ENCODE measurements around the gene FURIN. TPM values are rescaled to one million over a fixed set of nuclear protein-coding genes. Genes with fewer than 3 reads are reported as not detected.

The FURIN gene
- total RNA-seq, 1 donor from 2014 or later = 26.5 TPM

DNA sequence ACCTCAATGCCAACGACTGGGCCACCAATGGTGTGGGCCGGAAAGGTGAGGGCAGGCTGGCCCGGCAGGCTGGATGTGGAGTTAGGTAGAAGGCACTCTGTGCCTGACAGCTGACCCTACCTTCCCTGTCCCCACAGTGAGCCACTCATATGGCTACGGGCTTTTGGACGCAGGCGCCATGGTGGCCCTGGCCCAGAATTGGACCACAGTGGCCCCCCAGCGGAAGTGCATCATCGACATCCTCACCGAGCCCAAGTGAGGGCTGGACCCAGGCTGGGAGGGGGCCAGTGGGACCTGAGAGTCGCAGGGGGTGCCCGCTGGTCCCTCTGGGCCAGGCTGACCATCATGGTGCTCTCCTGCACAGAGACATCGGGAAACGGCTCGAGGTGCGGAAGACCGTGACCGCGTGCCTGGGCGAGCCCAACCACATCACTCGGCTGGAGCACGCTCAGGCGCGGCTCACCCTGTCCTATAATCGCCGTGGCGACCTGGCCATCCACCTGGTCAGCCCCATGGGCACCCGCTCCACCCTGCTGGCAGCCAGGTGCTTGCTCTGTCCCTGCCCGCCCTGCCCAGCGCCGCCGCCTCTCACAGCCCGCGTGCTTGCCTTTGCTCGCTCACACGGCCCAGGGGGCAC, 11.5 kb downstream of the FURIN start:
- H3K9me3 Mint-ChIP-seq (ENCODE audit: unreplicated experiment) = peaks cover 5% of the 10 kb centered on the region
- no peak overlapping the region for H3K27ac Mint-ChIP-seq (ENCODE audit: unreplicated experiment)
- TF ChIP-seq, protein P1, sequence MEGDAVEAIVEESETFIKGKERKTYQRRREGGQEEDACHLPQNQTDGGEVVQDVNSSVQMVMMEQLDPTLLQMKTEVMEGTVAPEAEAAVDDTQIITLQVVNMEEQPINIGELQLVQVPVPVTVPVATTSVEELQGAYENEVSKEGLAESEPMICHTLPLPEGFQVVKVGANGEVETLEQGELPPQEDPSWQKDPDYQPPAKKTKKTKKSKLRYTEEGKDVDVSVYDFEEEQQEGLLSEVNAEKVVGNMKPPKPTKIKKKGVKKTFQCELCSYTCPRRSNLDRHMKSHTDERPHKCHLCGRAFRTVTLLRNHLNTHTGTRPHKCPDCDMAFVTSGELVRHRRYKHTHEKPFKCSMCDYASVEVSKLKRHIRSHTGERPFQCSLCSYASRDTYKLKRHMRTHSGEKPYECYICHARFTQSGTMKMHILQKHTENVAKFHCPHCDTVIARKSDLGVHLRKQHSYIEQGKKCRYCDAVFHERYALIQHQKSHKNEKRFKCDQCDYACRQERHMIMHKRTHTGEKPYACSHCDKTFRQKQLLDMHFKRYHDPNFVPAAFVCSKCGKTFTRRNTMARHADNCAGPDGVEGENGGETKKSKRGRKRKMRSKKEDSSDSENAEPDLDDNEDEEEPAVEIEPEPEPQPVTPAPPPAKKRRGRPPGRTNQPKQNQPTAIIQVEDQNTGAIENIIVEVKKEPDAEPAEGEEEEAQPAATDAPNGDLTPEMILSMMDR (IDR thresholded peaks at IDR 0.05; ENCODE audit: partially characterized antibody, unreplicated experiment) = no peak
- H3K4me3 Mint-ChIP-seq (ENCODE audit: unreplicated experiment) = no peak overlapping the region
- peaks cover under 1% of the 10 kb centered on the region for H3K4me1 Mint-ChIP-seq (ENCODE audit: low read depth, unreplicated experiment)
- H3K36me3 Mint-ChIP-seq (ENCODE audit: unreplicated experiment) = no peaks in the 10 kb centered on the region
- DNase-seq = no peak
- peaks cover 7% of the 10 kb centered on the region for H3K27me3 Mint-ChIP-seq (ENCODE audit: unreplicated experiment)

DNA sequence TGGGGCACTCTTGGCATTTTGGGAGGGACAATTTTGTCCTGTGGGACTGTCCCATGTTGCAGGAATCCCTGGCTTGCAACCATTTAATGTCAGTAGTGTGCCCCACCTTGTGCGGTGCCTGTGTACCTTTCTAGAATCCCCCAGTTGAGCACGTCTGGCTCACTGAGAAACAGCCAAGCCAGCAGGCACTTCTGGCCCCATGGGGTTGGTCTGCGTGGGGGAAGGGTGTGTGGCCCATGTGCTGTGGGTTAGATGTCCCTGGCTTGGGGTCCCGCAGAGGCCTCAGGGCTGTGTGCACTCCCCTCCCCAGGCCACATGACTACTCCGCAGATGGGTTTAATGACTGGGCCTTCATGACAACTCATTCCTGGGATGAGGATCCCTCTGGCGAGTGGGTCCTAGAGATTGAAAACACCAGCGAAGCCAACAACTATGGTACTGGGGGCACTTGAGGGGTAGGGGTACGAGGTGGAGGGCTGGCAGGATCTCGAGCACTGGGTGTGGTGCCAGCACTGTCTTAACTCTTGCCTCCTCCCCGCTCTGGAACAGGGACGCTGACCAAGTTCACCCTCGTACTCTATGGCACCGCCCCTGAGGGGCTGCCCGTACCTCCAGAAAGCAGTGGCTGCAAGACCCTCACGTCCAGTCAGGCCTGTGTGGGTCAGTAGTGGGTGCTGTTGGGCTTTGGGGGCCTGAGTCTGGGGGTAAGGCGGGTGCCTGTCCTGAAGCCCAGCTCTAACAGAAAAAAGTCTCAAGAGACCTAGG, 12.2 kb downstream of the FURIN start:
- Mint-ChIP-seq H3K9me3 (ENCODE audit: unreplicated experiment) (peaks cover 5% of the 10 kb centered on the region), H3K36me3 (ENCODE audit: unreplicated experiment) (no peaks in the 10 kb centered on the region), H3K4me1 (ENCODE audit: low read depth, unreplicated experiment) (peaks cover 3% of the 10 kb centered on the region), H3K27me3 (ENCODE audit: unreplicated experiment) (peaks cover 7% of the 10 kb centered on the region), H3K4me3 (ENCODE audit: unreplicated experiment) (no peak overlapping the region), H3K27ac (ENCODE audit: unreplicated experiment) (no peak overlapping the region)
- TF ChIP-seq, protein P1 (IDR thresholded peaks at IDR 0.05; ENCODE audit: partially characterized antibody, unreplicated experiment) = no peak
- DNase-seq = no peak

GRCh38 chr15:90881181-90881977, 13.0 kb downstream of the FURIN start:
- Mint-ChIP-seq H3K27ac (ENCODE audit: unreplicated experiment) (no peak overlapping the region), H3K4me3 (ENCODE audit: unreplicated experiment) (no peak overlapping the region), H3K36me3 (ENCODE audit: unreplicated experiment) (no peaks in the 10 kb centered on the region), H3K27me3 (ENCODE audit: unreplicated experiment) (peaks cover 5% of the 10 kb centered on the region), H3K4me1 (ENCODE audit: low read depth, unreplicated experiment) (peaks cover 10% of the 10 kb centered on the region), H3K9me3 (ENCODE audit: unreplicated experiment) (peaks cover 5% of the 10 kb centered on the region)
- TF ChIP-seq, protein P1 (IDR thresholded peaks at IDR 0.05; ENCODE audit: partially characterized antibody, unreplicated experiment) = no peak
- DNase-seq = no peak

GRCh38 chr15:90881978-90882721, 13.8 kb downstream of the FURIN start:
- H3K27ac Mint-ChIP-seq (ENCODE audit: unreplicated experiment) = no peak overlapping the region
- H3K4me3 Mint-ChIP-seq (ENCODE audit: unreplicated experiment) = no peak overlapping the region
- H3K27me3 Mint-ChIP-seq (ENCODE audit: unreplicated experiment) = peaks cover 5% of the 10 kb centered on the region
- no peaks in the 10 kb centered on the region for H3K36me3 Mint-ChIP-seq (ENCODE audit: unreplicated experiment)
- peaks cover 11% of the 10 kb centered on the region for H3K4me1 Mint-ChIP-seq (ENCODE audit: low read depth, unreplicated experiment)
- peaks cover 5% of the 10 kb centered on the region for H3K9me3 Mint-ChIP-seq (ENCODE audit: unreplicated experiment)
- TF ChIP-seq, protein P1 (IDR thresholded peaks at IDR 0.05; ENCODE audit: partially characterized antibody, unreplicated experiment) = no peak
- no peak for DNase-seq
